ENCODE measurements around the gene ZNF124.
"Not testable (repeated sequence)": the region's sequence is repeated elsewhere in the genome, so short reads cannot be mapped to it uniquely, and the experiment has no call there.

ZNF124 gene

DNA sequence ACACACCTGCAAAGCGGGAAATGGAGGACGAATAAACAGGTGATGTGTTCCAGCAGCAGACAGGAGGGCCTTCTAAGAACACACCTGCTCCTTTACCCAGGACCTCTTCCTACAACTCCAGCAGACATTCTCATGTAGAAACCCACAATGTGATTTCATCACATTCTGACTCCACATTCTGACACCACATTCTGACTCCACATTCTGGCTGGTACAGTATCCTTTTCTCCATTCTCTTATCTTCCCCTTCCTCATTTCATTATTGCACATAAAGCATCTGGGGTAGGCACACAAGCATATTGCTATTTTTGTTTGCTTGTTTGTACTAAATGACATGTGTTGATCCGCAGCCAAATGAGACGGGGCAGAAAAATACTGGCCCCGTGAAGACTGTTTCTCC, 3.6 kb upstream of the ZNF124 start:
- DNase-seq (ENCODE audit: extremely low spot score, insufficient read length, low read depth) = no peak
- no peak for FAIRE-seq

DNA sequence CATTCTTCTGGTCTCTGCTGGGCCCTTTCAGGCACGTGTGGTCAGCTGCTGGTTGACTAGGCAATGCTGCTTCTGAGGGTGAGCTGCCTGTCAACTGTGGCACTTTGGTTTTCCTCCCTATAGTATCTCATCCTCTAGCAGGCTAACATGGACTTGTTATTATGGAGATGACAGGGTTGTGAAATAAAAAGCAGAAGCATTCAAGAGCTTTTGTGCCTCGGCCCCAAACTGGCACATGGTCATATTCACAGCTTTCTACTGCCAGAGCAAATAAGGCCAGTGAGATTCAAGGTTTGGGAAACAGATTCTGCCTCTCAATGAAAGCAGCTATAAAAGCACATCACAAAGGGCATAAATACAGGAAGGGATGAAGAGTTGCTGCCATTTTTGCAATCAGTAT, 1.6 kb upstream of the ZNF124 start:
- DNase-seq (ENCODE audit: extremely low spot score, insufficient read length, low read depth) (no peak), FAIRE-seq (no peak)

- FAIRE-seq = no peak
- no peak for DNase-seq (ENCODE audit: extremely low spot score, insufficient read length, low read depth)
Measured at GRCh38 chr1:247172996-247173395, 1.2 kb upstream of the ZNF124 start.

DNA sequence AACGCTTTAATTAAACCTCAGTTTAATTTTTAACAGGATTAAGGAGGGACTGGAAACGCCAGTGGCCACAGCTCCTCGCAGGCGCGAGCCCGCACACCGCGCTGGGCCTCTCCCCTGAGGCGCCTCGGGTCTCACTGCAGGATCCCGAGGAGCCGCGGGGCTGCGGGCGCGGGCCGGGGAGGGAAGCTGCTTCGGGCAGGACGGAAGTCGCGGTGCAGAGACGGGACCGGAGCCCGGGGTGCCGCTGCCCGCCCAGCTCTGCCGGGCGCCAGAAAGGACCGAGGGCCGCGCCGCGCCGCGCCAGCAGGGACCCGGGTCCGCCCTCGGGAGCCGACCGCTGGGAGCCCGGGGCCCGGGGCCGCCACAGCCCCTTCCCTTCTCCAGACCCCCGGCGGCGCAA, 377 bp downstream of the ZNF124 start:
- FAIRE-seq = peak; percentile 87
- DNase-seq (ENCODE audit: extremely low spot score, insufficient read length, low read depth) = not testable (repeated sequence)

GRCh38 chr1:247165674-247166073, 6.1 kb downstream of the ZNF124 start:
- DNase-seq (ENCODE audit: extremely low spot score, insufficient read length, low read depth) = no peak
- no peak for FAIRE-seq

- no peak for DNase-seq (ENCODE audit: extremely low spot score, insufficient read length, low read depth)
- no peak for FAIRE-seq
Measured at GRCh38 chr1:247164694-247165093, 7.1 kb downstream of the ZNF124 start.

DNA sequence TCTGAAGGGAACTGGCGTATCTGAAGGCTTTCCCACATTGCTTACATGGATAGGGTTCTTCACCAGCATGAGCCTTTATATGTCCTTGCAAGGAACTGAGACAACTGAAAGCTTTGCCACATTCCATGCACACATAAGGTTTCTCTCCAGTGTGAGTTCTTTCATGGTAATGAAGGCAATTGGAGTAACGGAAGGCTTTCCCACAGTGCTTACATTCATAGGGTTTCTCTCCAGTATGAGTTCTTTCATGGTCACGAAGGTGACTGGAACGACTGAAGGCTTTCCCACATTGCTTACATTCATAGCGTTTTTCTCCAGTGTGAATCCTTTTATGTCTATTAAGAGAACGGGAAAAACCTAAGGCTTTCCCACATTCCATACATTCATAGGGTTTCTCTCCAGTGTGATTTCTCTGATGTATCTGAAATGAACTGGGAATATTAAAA, 15.0 kb downstream of the ZNF124 start:
- FAIRE-seq (no peak), DNase-seq (ENCODE audit: extremely low spot score, insufficient read length, low read depth) (no peak)

DNA sequence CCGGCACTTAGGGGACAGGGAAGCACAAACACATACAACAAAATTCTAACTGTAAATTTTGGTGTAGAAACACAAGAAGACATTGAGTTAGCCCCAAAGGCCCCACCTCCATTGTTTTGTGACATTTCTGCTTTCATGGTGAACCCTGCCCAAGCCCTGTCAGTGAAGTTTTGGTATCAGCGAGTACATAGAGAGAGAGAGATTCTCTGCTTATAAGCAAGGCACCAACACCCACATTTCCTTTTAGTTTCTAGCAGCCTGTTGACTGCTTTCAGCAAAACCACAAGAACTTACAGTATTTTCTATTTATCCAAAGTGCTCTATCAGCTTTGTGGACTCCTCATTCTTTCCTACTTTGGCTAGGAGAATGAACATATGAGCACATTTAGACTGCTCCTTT, 24.0 kb downstream of the ZNF124 start:
- no peak for DNase-seq (ENCODE audit: extremely low spot score, insufficient read length, low read depth)
- FAIRE-seq = no peak

- FAIRE-seq; DNase-seq (ENCODE audit: extremely low spot score, insufficient read length, low read depth): not testable (repeated sequence)
Measured at GRCh38 chr1:247147120-247147519, 24.7 kb downstream of the ZNF124 start.

DNA sequence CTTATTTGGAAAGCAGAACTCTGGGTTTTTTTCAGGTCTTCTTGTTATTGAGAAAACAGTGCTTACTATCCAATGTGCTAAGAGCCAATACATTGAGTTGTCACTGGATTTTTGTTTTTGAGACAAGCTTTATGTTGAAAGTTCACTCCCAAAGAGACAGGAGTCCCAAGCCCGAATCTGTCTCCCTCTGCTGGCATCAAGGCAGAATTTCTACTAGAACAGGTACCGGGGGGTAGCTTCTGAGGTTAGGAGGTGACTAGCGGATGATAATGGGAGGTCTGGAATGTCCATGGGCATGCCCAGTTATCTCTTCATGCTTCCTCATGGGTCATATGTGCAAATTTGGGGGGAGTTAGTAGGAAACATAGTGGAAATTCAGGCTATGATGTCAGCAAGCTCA, 25.1 kb downstream of the ZNF124 start:
- DNase-seq (ENCODE audit: extremely low spot score, insufficient read length, low read depth) (no peak), FAIRE-seq (no peak)

DNA sequence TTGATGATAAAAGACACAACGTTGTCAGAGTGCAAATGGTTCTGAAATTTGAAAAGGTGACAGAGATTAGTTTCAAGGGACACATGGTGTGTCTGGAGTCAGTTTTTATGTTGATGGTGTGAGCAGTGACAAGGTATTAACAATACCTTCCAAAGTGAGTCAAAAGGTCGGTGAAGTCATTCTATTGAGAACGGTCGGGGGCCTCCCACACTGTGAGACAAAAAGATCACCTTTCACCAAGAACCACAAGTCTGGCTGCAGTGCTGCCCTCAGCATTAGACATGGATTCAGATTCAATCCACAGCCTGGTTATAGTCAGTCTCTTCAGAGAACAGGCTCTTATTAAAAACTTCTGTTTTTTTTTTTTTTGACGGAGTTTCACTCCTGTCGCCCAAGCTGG, 26.5 kb downstream of the ZNF124 start:
- DNase-seq (ENCODE audit: extremely low spot score, insufficient read length, low read depth) (no peak), FAIRE-seq (no peak)

DNA sequence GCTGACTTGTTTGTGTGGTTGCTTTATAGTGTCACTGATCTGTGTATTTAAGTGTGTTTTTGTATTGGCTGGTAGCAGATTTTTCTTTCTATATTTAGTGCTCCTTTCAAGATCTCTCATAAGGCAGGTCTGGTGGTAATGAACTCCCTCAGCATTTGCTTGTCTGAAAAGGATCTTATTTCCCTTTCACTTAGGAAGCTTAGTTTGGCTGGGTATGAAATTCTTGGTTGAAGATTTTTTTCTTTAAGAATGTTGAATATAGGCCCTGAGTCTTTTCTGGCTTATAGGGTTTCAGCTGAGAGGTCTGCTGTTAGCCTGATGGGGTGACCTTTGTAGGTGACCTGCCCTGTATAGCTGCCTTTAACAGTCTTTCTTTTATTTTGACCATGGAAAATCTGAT, 32.3 kb downstream of the ZNF124 start:
- FAIRE-seq; DNase-seq (ENCODE audit: extremely low spot score, insufficient read length, low read depth): not testable (repeated sequence)

GRCh38 chr1:247131236-247131635, 40.6 kb downstream of the ZNF124 start:
- no peak for FAIRE-seq
- DNase-seq (ENCODE audit: extremely low spot score, insufficient read length, low read depth) = no peak

DNA sequence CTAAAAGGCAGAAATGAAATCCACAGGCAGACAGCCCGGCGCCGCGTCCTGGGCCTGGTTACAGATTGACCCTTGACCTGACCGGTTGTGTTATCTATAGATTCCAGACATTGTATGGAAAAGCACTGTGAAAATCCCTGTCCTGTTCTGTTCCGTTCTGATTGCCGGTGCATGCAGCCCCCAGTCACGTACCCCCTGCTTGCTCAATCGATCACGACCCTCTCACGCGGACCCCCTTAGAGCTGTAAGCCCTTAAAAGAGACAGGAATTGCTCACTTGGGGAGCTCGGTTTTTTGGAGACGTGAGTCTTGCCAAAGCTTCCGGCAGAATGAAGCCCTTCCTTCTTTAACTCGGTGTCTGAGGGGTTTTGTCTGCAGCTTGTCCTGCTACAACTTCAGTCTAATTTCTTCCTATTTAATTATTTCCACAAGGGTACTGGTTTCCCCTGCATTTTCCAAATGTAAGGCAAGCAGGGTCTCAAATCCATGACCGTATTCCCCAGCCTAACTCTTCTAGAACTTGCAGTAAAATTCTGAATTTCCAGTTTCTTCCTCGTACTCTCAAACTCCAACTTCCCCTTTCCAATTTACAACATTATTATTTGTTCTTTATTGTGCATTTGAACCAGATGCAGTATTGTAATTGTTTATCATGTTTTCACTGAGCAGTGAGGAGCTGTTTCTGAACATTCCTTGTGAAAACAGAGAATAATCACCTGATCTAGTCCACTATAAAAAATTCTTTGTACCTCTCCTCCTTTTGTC, 44.1 kb downstream of the ZNF124 start:
- FAIRE-seq = peak; percentile 54
- DNase-seq (ENCODE audit: extremely low spot score, insufficient read length, low read depth) = not testable (repeated sequence)

GRCh38 chr1:247126601-247127000, 45.2 kb downstream of the ZNF124 start:
- DNase-seq (ENCODE audit: extremely low spot score, insufficient read length, low read depth) = not testable (repeated sequence)
- peak; percentile 78 for FAIRE-seq

- not testable (repeated sequence) for DNase-seq (ENCODE audit: extremely low spot score, insufficient read length, low read depth)
- peak; percentile 96 for FAIRE-seq
Measured at GRCh38 chr1:247126166-247126565, 45.7 kb downstream of the ZNF124 start.

GRCh38 chr1:247121382-247121781, 50.4 kb downstream of the ZNF124 start:
- DNase-seq (ENCODE audit: extremely low spot score, insufficient read length, low read depth) = no peak
- no peak for FAIRE-seq

DNA sequence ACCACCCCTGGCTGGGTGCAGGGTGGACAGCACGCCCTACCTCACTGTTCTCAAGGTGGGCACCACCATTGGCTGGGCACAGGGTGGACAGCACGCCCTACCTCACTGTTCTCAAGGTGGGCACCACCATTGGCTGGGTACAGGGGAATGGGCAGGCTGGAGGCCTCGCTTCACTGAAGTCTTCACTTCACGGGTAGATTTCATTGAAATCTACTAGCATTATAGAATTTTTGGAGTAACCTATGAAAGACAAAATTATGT, 51.5 kb downstream of the ZNF124 start:
- not testable (repeated sequence) for FAIRE-seq

GRCh38 chr1:247119600-247120407, 52.0 kb downstream of the ZNF124 start:
- no peak for DNase-seq (ENCODE audit: extremely low spot score, insufficient read length, low read depth)
- no peak for FAIRE-seq

More for the DNA sequence above, 51.5 kb downstream of the ZNF124 start:
- DNase-seq (ENCODE audit: extremely low spot score, insufficient read length, low read depth) = not testable (repeated sequence)

GRCh38 chr1:247118946-247119446, 52.8 kb downstream of the ZNF124 start:
- DNase-seq (ENCODE audit: extremely low spot score, insufficient read length, low read depth) = no peak
- FAIRE-seq = no peak

DNA sequence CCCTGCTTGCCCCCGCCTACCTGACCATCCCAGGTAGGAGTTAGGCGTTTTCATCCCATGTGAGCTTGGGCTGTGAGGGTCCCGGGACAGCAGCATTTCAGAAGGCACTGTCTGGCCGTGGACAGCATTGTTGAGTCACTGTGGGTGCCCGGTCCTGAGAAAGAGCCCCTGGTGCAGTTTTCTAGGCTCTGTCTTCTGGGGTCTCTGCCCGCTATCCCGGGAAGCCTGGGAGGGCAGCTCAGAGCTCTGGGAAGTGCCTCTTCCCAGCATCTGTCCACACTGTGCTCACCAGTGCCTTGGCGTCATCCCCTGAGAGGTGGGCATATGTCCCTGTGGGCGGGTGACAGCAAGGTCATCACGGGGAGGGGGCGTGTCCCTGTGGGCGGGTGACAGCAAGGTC, 56.3 kb downstream of the ZNF124 start:
- no peak for FAIRE-seq

More for the DNA sequence above, 56.3 kb downstream of the ZNF124 start:
- DNase-seq (ENCODE audit: extremely low spot score, insufficient read length, low read depth) = no peak
